Suprapubic skin (tissue), 4 donors: ENCODE data around the gene USP3.

ENCODE experiments used
- CTCF ChIP-seq, 2 donors: fragments of 200-600 bp in 1 of 2; fragments of 450-650 bp in 1 of 2; sonication (generic) in 1 of 2; IDR thresholded peaks; one replicate each; pipeline ENCODE4 v1.5.1; 2016 to 2019; ENCODE audit warnings: antibody characterized with exemption in 2 of 2, mild to moderate bottlenecking in 1 of 2, moderate library complexity in 1 of 2
- EP300 ChIP-seq: sonication (generic); formaldehyde crosslinking; IDR thresholded peaks from one replicate; pipeline ENCODE4 v1.6.1; 2017; ENCODE audit warnings: antibody characterized with exemption
- POLR2AphosphoS5 ChIP-seq, 3 donors: sonication (generic); formaldehyde crosslinking; IDR thresholded peaks; one replicate each; pipeline ENCODE4 v1.6.1; 2017; ENCODE audit warnings: antibody characterized with exemption in 3 of 3

- no peak for TF ChIP-seq POLR2AphosphoS5 (IDR thresholded peaks at IDR 0.05)
- TF ChIP-seq EP300 = no peak
- no peak for TF ChIP-seq CTCF (IDR thresholded peaks at IDR 0.05)
Measured at GRCh38 chr15:63538876-63539275, 34.5 kb downstream of the USP3 start.
